SKM-1 (cell line): ENCODE results near the gene HDAC4.

Experiments used
- DNase-seq: peaks from one replicate; lab custom pipeline; 2025; ENCODE audit not compliant: unreplicated experiment; lab: John Stamatoyannopoulos, UW

The HDAC4 gene

DNA sequence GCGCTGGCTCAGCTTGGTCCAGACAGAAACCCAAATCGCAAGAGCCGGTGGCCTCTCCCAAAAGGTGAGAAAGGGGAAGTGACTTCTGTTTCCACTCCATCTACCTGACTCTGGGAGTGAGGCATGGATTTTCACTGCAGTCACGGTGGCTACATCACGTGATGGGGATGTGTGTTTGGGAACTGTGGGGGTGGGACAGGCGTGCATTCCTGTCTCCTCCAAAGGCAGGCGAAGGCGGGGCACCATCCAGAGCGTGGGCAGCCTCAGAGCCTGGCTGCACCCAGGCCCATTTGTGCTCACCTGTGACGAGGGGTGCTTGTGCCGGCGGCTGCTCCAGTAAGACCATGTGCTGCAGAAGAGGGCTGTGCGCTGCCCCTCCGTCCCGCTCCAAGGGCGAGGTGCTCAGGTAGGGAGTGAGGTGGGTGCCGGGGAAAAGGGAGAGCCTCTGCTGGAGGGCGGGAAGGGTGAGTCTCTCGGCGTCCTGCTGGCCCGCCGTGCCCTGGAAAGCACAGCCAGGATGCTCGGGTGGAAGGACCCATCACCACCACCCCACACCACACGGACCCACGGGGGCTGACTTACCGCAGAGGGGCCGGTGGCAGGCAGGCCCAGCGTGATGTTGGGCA, 266.8 kb downstream of the HDAC4 start:
- no peak for DNase-seq

GRCh38 chr2:239132786-239133185, 268.0 kb downstream of the HDAC4 start:
- DNase-seq, result no peak

GRCh38 chr2:239132156-239132709, 268.6 kb downstream of the HDAC4 start:
- no peak for DNase-seq

- no peak for DNase-seq
Observed at GRCh38 chr2:239131521-239131920, 269.3 kb downstream of the HDAC4 start.

- no peak for DNase-seq
Observed at GRCh38 chr2:239130786-239131325, 270.0 kb downstream of the HDAC4 start.

GRCh38 chr2:239130041-239130440, 270.8 kb downstream of the HDAC4 start:
- DNase-seq, result no peak

DNA sequence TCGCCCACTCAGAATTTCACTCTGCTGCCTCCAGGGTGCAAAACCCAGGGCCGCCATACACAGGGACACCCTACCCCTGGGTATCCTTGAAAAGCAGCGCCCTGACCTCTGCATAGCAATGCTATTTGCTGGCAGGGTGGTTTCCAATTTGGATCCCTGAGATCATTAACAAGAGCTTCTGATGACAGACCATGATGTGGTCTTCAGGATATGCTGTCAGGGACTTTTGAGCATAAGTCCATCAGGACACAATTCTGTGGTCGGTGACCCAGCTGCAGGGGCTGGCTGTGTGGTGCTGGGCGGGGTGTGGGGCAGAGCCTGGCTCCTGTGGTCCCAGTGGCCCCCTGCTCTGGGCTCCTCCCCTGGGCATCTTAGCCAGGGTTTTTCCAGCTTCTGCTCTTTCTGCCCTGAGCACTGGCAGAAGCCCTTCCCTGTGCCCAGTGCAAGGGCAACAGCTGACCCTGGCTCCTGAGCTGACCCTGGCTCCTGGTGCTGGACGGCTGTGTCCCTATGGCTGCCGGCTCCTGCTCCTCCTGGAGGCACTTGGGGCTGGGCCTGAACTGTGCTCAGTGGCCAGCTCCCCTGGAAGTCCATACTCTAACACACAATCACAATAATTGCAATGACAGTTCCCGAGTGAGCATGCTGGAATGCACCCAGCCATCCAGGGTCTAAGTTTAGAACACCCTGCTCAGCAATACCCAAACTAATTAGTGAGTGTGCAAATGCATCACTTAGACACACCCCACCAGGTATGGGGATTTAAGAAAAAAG, 271.5 kb downstream of the HDAC4 start:
- no peak for DNase-seq

DNA sequence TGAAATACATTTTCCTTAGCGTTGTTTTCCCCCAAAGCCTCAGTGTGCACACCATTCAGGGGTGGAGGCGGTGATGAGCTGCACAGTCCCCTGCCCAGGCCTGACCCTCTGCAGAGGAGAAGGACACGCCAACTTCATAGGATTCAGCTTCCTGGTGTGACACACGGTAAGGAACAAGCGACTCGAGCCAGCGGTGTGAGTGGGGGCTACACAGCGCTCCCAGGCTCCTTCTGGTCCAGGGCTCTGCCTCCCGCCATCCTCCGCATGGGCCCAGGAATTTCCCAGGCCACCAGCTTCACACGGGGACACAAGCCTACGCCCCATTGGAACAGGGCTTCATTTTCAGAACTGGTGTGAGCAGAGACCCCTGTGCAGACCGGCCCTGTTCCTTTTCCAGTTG, 272.1 kb downstream of the HDAC4 start:
- no peak for DNase-seq

GRCh38 chr2:239127513-239127912, 273.3 kb downstream of the HDAC4 start:
- no peak for DNase-seq

GRCh38 chr2:239125726-239126675, 274.8 kb downstream of the HDAC4 start:
- DNase-seq, result no peak

GRCh38 chr2:239124152-239124899, 276.5 kb downstream of the HDAC4 start:
- no peak for DNase-seq

DNA sequence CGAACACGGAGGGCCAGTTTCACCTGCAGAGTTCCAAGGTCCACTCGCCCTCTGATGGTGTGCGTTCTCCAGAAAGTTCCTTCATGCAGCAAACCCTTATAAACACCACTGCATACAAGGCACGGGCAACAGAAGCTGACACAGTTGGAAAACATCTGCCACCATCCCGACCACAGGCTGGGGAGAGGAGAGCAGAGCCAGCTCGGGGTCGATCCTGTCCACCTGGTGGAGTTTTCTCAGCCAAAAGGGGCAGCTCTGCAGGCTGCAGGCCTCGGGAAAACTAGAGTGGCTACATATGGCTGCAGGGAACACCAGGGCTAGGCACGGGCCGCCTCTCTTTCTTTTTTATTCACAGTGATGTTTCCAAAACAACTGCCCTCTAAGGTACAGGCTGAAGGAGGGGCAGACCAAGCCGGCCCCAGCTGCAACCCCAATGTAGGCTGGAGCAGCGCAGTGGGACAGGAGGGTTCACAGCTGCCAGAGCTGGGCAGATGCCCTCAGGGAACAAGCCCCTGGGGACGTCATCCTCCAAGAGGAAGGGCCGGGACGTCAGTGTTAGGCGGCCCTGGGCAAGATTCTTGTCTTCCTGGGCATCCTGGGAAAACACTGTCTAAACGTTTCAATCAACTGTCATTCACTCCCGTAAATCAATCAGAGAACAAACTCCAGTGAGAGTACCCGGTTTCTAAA, 278.3 kb downstream of the HDAC4 start:
- no peak for DNase-seq

GRCh38 chr2:239121600-239122012, 279.2 kb downstream of the HDAC4 start:
- DNase-seq, result no peak

GRCh38 chr2:239120664-239121063, 280.2 kb downstream of the HDAC4 start:
- no peak for DNase-seq

GRCh38 chr2:239119346-239120126, 281.3 kb downstream of the HDAC4 start:
- DNase-seq, result no peak

DNA sequence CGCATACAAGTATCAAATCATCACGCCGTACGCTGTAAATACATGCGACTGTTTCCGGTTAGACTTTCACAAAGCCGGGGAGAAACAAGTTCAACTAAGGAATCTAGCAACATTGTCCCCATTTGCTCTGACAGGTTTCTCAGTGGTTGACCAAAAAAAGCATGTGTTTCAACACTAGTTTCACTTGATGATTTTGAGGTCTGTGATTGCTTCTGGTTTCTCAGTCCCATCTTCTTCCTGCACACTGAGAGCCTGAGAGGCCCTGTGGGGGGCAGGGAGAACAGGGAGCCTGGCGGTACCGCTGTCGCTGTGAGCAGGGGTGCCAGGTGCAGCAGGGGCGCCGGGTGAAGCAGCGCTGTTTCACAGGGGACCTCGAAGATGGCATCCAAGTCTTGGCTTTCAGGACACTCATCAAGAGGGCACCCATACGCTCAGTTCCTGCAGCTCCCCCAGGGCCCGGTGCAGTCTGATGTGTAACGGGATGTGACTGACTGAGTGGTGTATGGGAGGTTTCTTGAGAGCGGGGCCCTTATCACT, 282.1 kb downstream of the HDAC4 start:
- DNase-seq, result no peak

DNA sequence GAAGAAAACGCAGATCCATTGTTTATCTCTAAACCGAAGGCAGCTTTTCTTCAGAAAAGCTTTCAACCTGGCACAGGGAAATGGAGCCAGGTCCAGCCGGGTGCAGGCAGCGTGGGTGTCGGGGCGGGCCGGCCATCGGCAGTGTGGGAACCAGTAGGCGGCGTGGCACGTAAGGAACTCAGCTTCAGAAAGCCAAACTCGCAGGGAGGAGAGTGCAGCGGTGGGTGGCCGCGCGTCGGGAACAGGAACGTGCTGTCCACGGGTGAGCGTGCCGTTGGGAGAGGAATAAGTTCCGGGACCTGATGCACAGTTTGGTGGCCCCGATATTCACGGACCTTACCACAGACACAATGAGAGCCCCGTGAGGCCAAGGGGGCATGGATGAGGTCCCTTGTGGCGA, 282.6 kb downstream of the HDAC4 start:
- DNase-seq, result no peak

GRCh38 chr2:239117831-239118230, 283.0 kb downstream of the HDAC4 start:
- no peak for DNase-seq
